Trophoblast cell (in vitro differentiated cells and primary cell): Measurements from ENCODE around the gene CSNK2A1.

Source experiments
- DNase-seq, 2 donors: peaks; one replicate each; pipeline ENCODE4 v3.0.0-alpha.2; 2016
- H2AFZ ChIP-seq: 2 replicates; pipeline ENCODE4 v1.6.1; 2013; ENCODE audit warnings: low read length, moderate library complexity, mild to moderate bottlenecking; ENCODE audit not compliant: insufficient read depth, poor library complexity
- H2AK5ac ChIP-seq: 2 replicates; pipeline ENCODE4 v1.6.1; 2013; ENCODE audit warnings: mild to moderate bottlenecking, low read length
- H2BK120ac ChIP-seq: 2 replicates; pipeline ENCODE4 v1.6.1; 2013; ENCODE audit warnings: low read length, mild to moderate bottlenecking, moderate library complexity; ENCODE audit not compliant: insufficient read depth, poor library complexity
- H2BK12ac ChIP-seq: 2 replicates; pipeline ENCODE4 v1.6.1; 2013; ENCODE audit warnings: mild to moderate bottlenecking, low read length, moderate library complexity
- H2BK5ac ChIP-seq: 2 replicates; pipeline ENCODE4 v1.6.1; 2013; ENCODE audit warnings: low read length, low read depth, moderate library complexity, mild to moderate bottlenecking; ENCODE audit not compliant: poor library complexity
- H3K14ac ChIP-seq: 2 replicates; pipeline ENCODE4 v1.6.1; 2013; ENCODE audit warnings: mild to moderate bottlenecking, low read length
- H3K18ac ChIP-seq: 2 replicates; pipeline ENCODE4 v1.6.1; 2013; ENCODE audit warnings: mild to moderate bottlenecking, low read length
- H3K23ac ChIP-seq: 2 replicates; pipeline ENCODE4 v1.6.1; 2013; ENCODE audit warnings: low read length
- H3K27ac ChIP-seq: 2 replicates; pipeline ENCODE4 v1.5.1; 2013; ENCODE audit warnings: low read depth, mild to moderate bottlenecking, inconsistent platforms, low read length, moderate library complexity
- H3K27me3 ChIP-seq: 2 replicates; pipeline ENCODE4 v1.6.1; 2013; ENCODE audit warnings: inconsistent platforms, mild to moderate bottlenecking, low read length, moderate library complexity; ENCODE audit not compliant: insufficient read depth
- H3K36me3 ChIP-seq, 2 experiments: 1 replicate in 1 of 2; 2 replicates in 1 of 2; pipeline ENCODE4 v1.6.1; 2013; ENCODE audit warnings: low read length in 2 of 2, mild to moderate bottlenecking in 2 of 2, moderate library complexity in 1 of 2; ENCODE audit not compliant: insufficient read depth in 2 of 2, control insufficient read depth in 1 of 2
- H3K4ac ChIP-seq: 2 replicates; pipeline ENCODE4 v1.6.1; 2013; ENCODE audit warnings: low read depth, mild to moderate bottlenecking, low read length, moderate library complexity
- H3K4me1 ChIP-seq, 2 experiments: 1 replicate in 1 of 2; 2 replicates in 1 of 2; pipeline ENCODE4 v1.6.1; 2013; ENCODE audit warnings: low read length in 2 of 2, mild to moderate bottlenecking in 2 of 2, moderate library complexity in 1 of 2; ENCODE audit not compliant: insufficient read depth in 2 of 2, control insufficient read depth in 1 of 2
- H3K4me2 ChIP-seq: 2 replicates; pipeline ENCODE4 v1.6.1; 2013; ENCODE audit warnings: inconsistent platforms, mild to moderate bottlenecking, low read length, moderate library complexity
- H3K4me3 ChIP-seq: 2 replicates; pipeline ENCODE4 v1.5.1; 2013; ENCODE audit warnings: mild to moderate bottlenecking, low read depth, low read length, inconsistent platforms
- H3K79me1 ChIP-seq: one replicate; pipeline ENCODE4 v1.6.1; 2013; ENCODE audit warnings: low read length
- H3K79me2 ChIP-seq: 2 replicates; pipeline ENCODE4 v1.6.1; 2013; ENCODE audit warnings: low read length, mild to moderate bottlenecking; ENCODE audit not compliant: control insufficient read depth, insufficient read depth, poor library complexity
- H3K9ac ChIP-seq: 2 replicates; pipeline ENCODE4 v1.6.1; 2013; ENCODE audit warnings: mild to moderate bottlenecking, low read length
- H3K9me3 ChIP-seq: 2 replicates; pipeline ENCODE4 v1.6.1; 2013; ENCODE audit warnings: low read depth, mild to moderate bottlenecking, control low read depth, inconsistent platforms, low read length; ENCODE audit not compliant: insufficient read depth
- H4K12ac ChIP-seq: 2 replicates; pipeline ENCODE4 v1.6.1; 2013; ENCODE audit warnings: low read depth, mild to moderate bottlenecking, low read length, moderate library complexity
- H4K8ac ChIP-seq: 2 replicates; pipeline ENCODE4 v1.6.1; 2013; ENCODE audit warnings: low read depth, mild to moderate bottlenecking, low read length, moderate library complexity
- H4K91ac ChIP-seq: one replicate; pipeline ENCODE4 v1.6.1; 2013; ENCODE audit warnings: low read depth, mild to moderate bottlenecking, low read length, moderate library complexity
- WGBS: extraction: QIAGEN DNeasy Blood & Tissue Kit; methylation state at CpG from one replicate; pipeline ENCODE4 v1.1.7; 2013; ENCODE audit warnings: missing lambda C conversion rate; ENCODE audit not compliant: insufficient read length, insufficient coverage; ENCODE audit errors: extremely low coverage; 5-methylcytosine and 5-hydroxymethylcytosine counted together

CSNK2A1 gene

GRCh38 chr20:475463-476357 is 67.9 kb downstream of the CSNK2A1 start:
- H3K18ac ChIP-seq = no peak overlapping the region
- H3K79me2 ChIP-seq = no peaks in the 10 kb centered on the region
- H3K9ac ChIP-seq = no peak overlapping the region
- peaks cover 6% of the 10 kb centered on the region for H3K9me3 ChIP-seq
- no peak overlapping the region for H3K4ac ChIP-seq
- no peak overlapping the region for H2BK120ac ChIP-seq
- H3K14ac ChIP-seq = no peak overlapping the region
- no peaks in the 10 kb centered on the region for H3K27me3 ChIP-seq
- no CpG with 5 or more reads among the region's 6 CpGs for WGBS
- H3K36me3 ChIP-seq = peaks cover 10 to 30% of the 10 kb centered on the region in 2 experiments
- H3K4me1 ChIP-seq = no peaks in the 10 kb centered on the region
- H3K4me3 ChIP-seq = no peak overlapping the region
- no peak overlapping the region for H4K91ac ChIP-seq
- H4K8ac ChIP-seq = no peak overlapping the region
- no peak overlapping the region for H3K4me2 ChIP-seq
- no peak overlapping the region for H3K23ac ChIP-seq
- H2AFZ ChIP-seq = no peak overlapping the region
- no peak overlapping the region for H2BK5ac ChIP-seq
- H4K12ac ChIP-seq = no peak overlapping the region
- no peaks in the 10 kb centered on the region for H3K79me1 ChIP-seq
- H2BK12ac ChIP-seq = no peak overlapping the region
- H2AK5ac ChIP-seq = no peak overlapping the region
- peak in 1 of 2 donors; percentile 83 for DNase-seq
- no peak overlapping the region for H3K27ac ChIP-seq

DNA sequence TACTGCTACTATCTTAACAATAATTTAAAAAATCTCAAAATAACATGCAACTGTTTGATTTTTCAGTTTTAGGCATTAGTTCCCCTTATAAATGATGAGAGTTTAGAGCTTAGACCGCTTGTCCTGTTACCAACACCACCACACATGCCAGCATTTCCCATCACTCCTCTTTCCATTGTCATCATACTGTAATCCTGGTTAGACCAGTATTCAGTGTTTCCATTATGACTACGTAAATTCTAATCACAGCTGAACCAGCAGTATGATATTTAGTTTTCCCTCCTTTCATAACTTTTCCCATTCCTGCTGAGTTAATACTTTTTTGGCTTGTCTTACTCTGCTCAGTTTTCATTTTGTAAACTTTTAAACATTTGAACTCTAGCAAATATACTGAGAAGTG is 69.0 kb downstream of the CSNK2A1 start:
- H3K23ac ChIP-seq = no peak overlapping the region
- H4K12ac ChIP-seq = no peak overlapping the region
- no peak overlapping the region for H2BK120ac ChIP-seq
- H3K4me3 ChIP-seq = no peak overlapping the region
- H3K4ac ChIP-seq = no peak overlapping the region
- peaks cover 10 to 28% of the 10 kb centered on the region in 2 experiments for H3K36me3 ChIP-seq
- no peaks in the 10 kb centered on the region for H3K79me1 ChIP-seq
- no peak overlapping the region for H3K4me2 ChIP-seq
- no peak overlapping the region for H4K91ac ChIP-seq
- no peaks in the 10 kb centered on the region for H3K27me3 ChIP-seq
- no peak overlapping the region for H3K18ac ChIP-seq
- H4K8ac ChIP-seq = no peak overlapping the region
- DNase-seq = peak in 1 of 2 donors; percentile 66
- H3K9me3 ChIP-seq = peaks cover 6% of the 10 kb centered on the region
- no CpG with 5 or more reads among the region's 2 CpGs for WGBS
- H3K27ac ChIP-seq = no peak overlapping the region
- H3K9ac ChIP-seq = no peak overlapping the region
- H2AFZ ChIP-seq = no peak overlapping the region
- H3K14ac ChIP-seq = no peak overlapping the region
- no peak overlapping the region for H2AK5ac ChIP-seq
- no peak overlapping the region for H2BK5ac ChIP-seq
- H2BK12ac ChIP-seq = no peak overlapping the region
- H3K4me1 ChIP-seq = no peaks in the 10 kb centered on the region
- H3K79me2 ChIP-seq = no peaks in the 10 kb centered on the region

- WGBS = no CpG with 5 or more reads among the region's 1 CpG
- Histone ChIP-seq H2BK120ac (no peak overlapping the region), H2BK12ac (no peak overlapping the region)
Measured at GRCh38 chr20:472889-473292, 70.7 kb downstream of the CSNK2A1 start.

GRCh38 chr20:472137-472846 is 71.3 kb downstream of the CSNK2A1 start:
- H3K4me1 ChIP-seq = no peaks in the 10 kb centered on the region
- H3K23ac ChIP-seq = no peak overlapping the region
- H3K9me3 ChIP-seq = peaks cover 13% of the 10 kb centered on the region
- DNase-seq = no peak
- no peak overlapping the region for H4K8ac ChIP-seq
- H2AK5ac ChIP-seq = no peak overlapping the region
- H3K27ac ChIP-seq = no peak overlapping the region
- peaks cover 10 to 20% of the 10 kb centered on the region in 2 experiments for H3K36me3 ChIP-seq
- H2BK12ac ChIP-seq = no peak overlapping the region
- no peak overlapping the region for H3K4me3 ChIP-seq
- H3K4me2 ChIP-seq = no peak overlapping the region
- H4K91ac ChIP-seq = no peak overlapping the region
- no peak overlapping the region for H2AFZ ChIP-seq
- H4K12ac ChIP-seq = no peak overlapping the region
- H3K79me2 ChIP-seq = no peaks in the 10 kb centered on the region
- H3K14ac ChIP-seq = no peak overlapping the region
- no peak overlapping the region for H3K9ac ChIP-seq
- no CpG with 5 or more reads among the region's 9 CpGs for WGBS
- no peak overlapping the region for H2BK5ac ChIP-seq
- no peak overlapping the region for H3K4ac ChIP-seq
- no peaks in the 10 kb centered on the region for H3K27me3 ChIP-seq
- H3K18ac ChIP-seq = no peak overlapping the region
- H3K79me1 ChIP-seq = no peaks in the 10 kb centered on the region
- no peak overlapping the region for H2BK120ac ChIP-seq

More at GRCh38 chr20:472889-473292, 70.7 kb downstream of the CSNK2A1 start:
- H3K14ac ChIP-seq = no peak overlapping the region
- H3K9me3 ChIP-seq = peaks cover 9% of the 10 kb centered on the region
- no peak overlapping the region for H4K91ac ChIP-seq
- no peak overlapping the region for H3K9ac ChIP-seq
- H2AFZ ChIP-seq = no peak overlapping the region
- no peak overlapping the region for H4K12ac ChIP-seq
- no peak overlapping the region for H3K4me2 ChIP-seq
- no peak overlapping the region for H3K18ac ChIP-seq
- H3K79me1 ChIP-seq = no peaks in the 10 kb centered on the region
- H2BK5ac ChIP-seq = no peak overlapping the region
- H2AK5ac ChIP-seq = no peak overlapping the region
- H3K36me3 ChIP-seq = peaks cover 10 to 23% of the 10 kb centered on the region in 2 experiments
- H3K4me1 ChIP-seq = no peaks in the 10 kb centered on the region
- H4K8ac ChIP-seq = no peak overlapping the region
- H3K79me2 ChIP-seq = no peaks in the 10 kb centered on the region
- H3K27me3 ChIP-seq = no peaks in the 10 kb centered on the region
- H3K23ac ChIP-seq = no peak overlapping the region
- H3K27ac ChIP-seq = no peak overlapping the region
- no peak overlapping the region for H3K4ac ChIP-seq
- no peak overlapping the region for H3K4me3 ChIP-seq
- no peak for DNase-seq
